GM18507 (cell line): Measurements from ENCODE around the gene PLD4.

Experiments
- DNase-seq: peaks from one replicate; pipeline ENCODE4 v3.0.0; 2011; ENCODE audit warnings: low read depth; ENCODE audit not compliant: insufficient read length; ENCODE audit errors: extremely low spot score
- FAIRE-seq: peaks from 2 replicates; lab custom pipeline; 2011; peaks lifted over from hg19 to GRCh38; lab: Jason Lieb, UNC

Gene PLD4

DNA sequence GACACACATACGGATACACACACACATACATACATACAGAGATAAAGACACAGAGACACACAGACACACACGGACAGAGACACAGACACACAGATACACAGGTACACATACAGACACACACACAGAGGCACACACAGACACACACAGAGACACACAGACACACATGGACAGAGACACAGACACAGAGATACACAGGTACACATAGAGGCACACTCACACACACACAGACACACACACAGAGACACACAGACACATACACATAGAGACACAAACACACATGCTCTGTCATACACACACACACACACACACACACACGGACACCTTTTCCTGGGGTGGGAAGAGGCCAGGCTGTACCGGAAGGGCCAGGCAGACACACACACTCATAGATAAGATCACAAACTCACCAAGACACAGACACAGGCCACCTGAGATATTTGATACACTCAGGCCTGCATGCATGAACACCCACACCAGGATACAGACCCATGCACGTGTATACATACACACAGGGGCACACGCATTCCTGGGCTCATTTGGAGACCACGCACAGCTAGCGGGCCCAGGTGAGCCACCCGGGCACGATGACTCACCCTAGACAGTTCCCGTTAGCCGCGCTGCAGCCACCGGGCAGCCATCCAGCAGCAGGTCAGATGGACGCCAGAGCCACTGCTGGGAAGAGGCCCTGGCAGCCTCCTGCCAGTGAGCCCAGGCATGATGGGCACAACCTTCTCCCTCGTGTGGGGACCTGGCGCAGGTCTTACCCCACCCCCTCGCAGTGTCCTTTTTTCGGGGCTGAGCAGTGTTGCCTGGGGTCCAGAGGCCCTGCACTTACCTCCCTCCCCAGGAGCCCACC lies 55.3 kb downstream of the PLD4 start:
- no peak for FAIRE-seq

DNA sequence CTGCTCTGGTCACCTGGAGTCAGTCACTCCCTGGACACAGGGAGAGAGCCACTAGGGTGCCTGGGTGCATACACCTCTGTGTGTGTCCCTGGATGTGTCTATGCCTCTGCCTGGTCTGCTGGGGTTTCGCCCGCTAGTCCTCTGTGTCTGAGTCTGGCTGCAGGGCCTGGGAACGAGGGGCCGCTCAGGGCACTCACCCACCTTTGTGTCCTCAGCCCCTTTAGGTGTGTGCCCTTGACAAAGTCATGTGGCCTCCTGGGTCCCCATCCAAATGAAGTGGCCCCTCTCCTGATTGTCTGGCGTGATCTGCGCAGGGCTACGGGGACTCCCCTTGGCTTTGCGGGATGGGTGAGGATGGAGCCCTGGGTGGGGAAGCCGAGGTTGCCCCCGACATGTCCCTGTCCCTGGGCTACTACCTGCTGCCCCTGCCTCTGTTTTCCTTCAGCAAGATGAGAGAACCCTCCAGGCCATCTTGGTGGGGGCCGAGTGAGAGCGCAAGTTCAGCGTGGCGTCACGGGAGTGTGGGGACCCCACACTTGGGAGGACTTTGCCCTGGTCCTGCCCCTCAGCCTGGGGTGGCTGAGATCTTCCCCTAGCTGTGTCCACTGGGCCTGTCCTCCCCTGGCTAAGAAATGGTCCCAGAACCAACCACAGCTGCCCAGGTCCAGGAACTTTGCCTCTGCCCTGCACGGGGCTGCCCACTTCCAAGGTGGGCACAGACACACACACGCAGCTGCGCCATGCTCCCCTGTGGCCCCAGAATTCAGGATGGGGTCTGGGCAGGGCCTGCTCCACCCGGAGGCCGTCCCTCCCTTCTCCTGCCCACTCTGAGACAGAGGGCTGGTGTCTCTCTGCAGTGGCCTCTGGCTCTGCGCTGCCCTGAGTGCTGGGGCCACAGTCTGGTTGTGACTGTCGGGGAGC lies 56.2 kb downstream of the PLD4 start:
- no peak for DNase-seq
- FAIRE-seq = no peak

More for the DNA sequence above, 55.3 kb downstream of the PLD4 start:
- DNase-seq = no peak

- FAIRE-seq (no peak), DNase-seq (no peak)
These were observed 57.2 kb downstream of the PLD4 start for GRCh38 chr14:104981699-104982541.

- no peak for DNase-seq
- no peak for FAIRE-seq
These were observed 58.0 kb downstream of the PLD4 start for GRCh38 chr14:104982548-104983230.
